HG03066 (cell line): ENCODE data around the gene VLDLR.

Experiments used
- ATAC-seq: cut with Tn5 transposase; IDR thresholded peaks from one replicate; pipeline ENCODE4 v1.9.1; 2021; ENCODE audit warnings: low read depth; ENCODE audit not compliant: unreplicated experiment

The VLDLR gene

GRCh38 chr9:2620919-2621721 lies 467 bp upstream of the VLDLR start:
- peak; percentile 32 for ATAC-seq

- peak; percentile 38 for ATAC-seq
These were observed 1.1 kb downstream of the VLDLR start for GRCh38 chr9:2622461-2623287.

- ATAC-seq, result no peak
These were observed 1.9 kb downstream of the VLDLR start for GRCh38 chr9:2623288-2624050.

- no peak for ATAC-seq
These were observed 2.6 kb downstream of the VLDLR start for GRCh38 chr9:2624051-2624682.

GRCh38 chr9:2625427-2625826 lies 3.8 kb downstream of the VLDLR start:
- no peak for ATAC-seq

- no peak for ATAC-seq
These were observed 7.3 kb downstream of the VLDLR start for GRCh38 chr9:2628919-2629318.

GRCh38 chr9:2630158-2630557 lies 8.6 kb downstream of the VLDLR start:
- ATAC-seq, result no peak

GRCh38 chr9:2631263-2631662 lies 9.7 kb downstream of the VLDLR start:
- no peak for ATAC-seq

GRCh38 chr9:2634153-2634552 lies 12.6 kb downstream of the VLDLR start:
- ATAC-seq, result no peak

- no peak for ATAC-seq
These were observed 13.2 kb downstream of the VLDLR start for GRCh38 chr9:2634818-2635217.

- no peak for ATAC-seq
These were observed 14.3 kb downstream of the VLDLR start for GRCh38 chr9:2635922-2636321.

GRCh38 chr9:2637390-2637789 lies 15.8 kb downstream of the VLDLR start:
- ATAC-seq, result no peak

GRCh38 chr9:2638871-2639673 lies 17.5 kb downstream of the VLDLR start:
- peak; percentile 48 for ATAC-seq

GRCh38 chr9:2639786-2640185 lies 18.2 kb downstream of the VLDLR start:
- no peak for ATAC-seq

GRCh38 chr9:2640570-2640969 lies 19.0 kb downstream of the VLDLR start:
- ATAC-seq, result no peak

GRCh38 chr9:2641033-2641432 lies 19.4 kb downstream of the VLDLR start:
- ATAC-seq, result no peak

GRCh38 chr9:2642068-2642467 lies 20.5 kb downstream of the VLDLR start:
- ATAC-seq, result no peak

- peak; percentile 85 for ATAC-seq
These were observed 24.0 kb downstream of the VLDLR start for GRCh38 chr9:2645569-2645968.

- no peak for ATAC-seq
These were observed 33.9 kb downstream of the VLDLR start for GRCh38 chr9:2655411-2655901.

GRCh38 chr9:2657427-2657826 lies 35.8 kb downstream of the VLDLR start:
- no peak for ATAC-seq
